Measurements from ENCODE around the gene CELF3. TPM values are rescaled to one million over a fixed set of nuclear protein-coding genes. Genes with fewer than 3 reads are reported as not detected.
"Not testable (repeated sequence)": the region's sequence is repeated elsewhere in the genome, so short reads cannot be mapped to it uniquely, and the experiment has no call there.

CELF3 gene
- total and polyA plus RNA-seq, 2 donors (not counting 1 experiment from before 2014, with no cell fraction given), result not detected

GRCh38 chr1:151684128-151684527 lies 32.5 kb downstream of the CELF3 start:
- Histone ChIP-seq H3K27ac (ENCODE audit: low read length in 2 of 2) (no peak overlapping the region), H3K4me3 (ENCODE audit: control extremely low read depth in 1 of 5, extremely low read depth in 1 of 5, insufficient read depth in 1 of 5, low read depth in 2 of 5, low read length in 4 of 5) (no peak overlapping the region), H3K36me3 (replicated peaks in 1 of 2; ENCODE audit: control extremely low read depth in 1 of 2, control insufficient read depth in 1 of 2, extremely low read depth in 1 of 2, insufficient read depth in 2 of 2, low read length in 1 of 2) (peaks cover 6 to 12% of the 10 kb centered on the region in 2 experiments), H3K79me2 (ENCODE audit: control insufficient read depth, insufficient read depth, low read length) (no peaks in the 10 kb centered on the region), H3K9me3 (ENCODE audit: control extremely low read depth in 1 of 3, control insufficient read depth in 2 of 3, insufficient read depth in 1 of 3, low read length in 2 of 3) (no peaks in the 10 kb centered on the region), H3K9ac (ENCODE audit: low read length) (no peak overlapping the region), H3K4me2 (replicated peaks; ENCODE audit: low read depth, low read length, poor library complexity, severe bottlenecking) (no peak overlapping the region), H4K20me1 (ENCODE audit: control insufficient read depth, insufficient read depth, low read length, poor library complexity, severe bottlenecking) (no peaks in the 10 kb centered on the region), H2AFZ (ENCODE audit: insufficient read depth, low read depth, low read length, poor library complexity, severe bottlenecking) (no peak overlapping the region), H3K27me3 (replicated peaks in 1 of 4; ENCODE audit: control extremely low read depth in 1 of 4, control insufficient read depth in 3 of 4, insufficient read depth in 4 of 4, low read length in 3 of 4) (no peaks in the 10 kb centered on the region), H3K4me1 (ENCODE audit: control insufficient read depth in 2 of 2, insufficient read depth in 2 of 2, low read length in 2 of 2) (no peaks in the 10 kb centered on the region)
- no peak overlapping the region for H3K4me3 Mint-ChIP-seq
- no peaks in the 10 kb centered on the region for H3K27me3 Mint-ChIP-seq
- no peaks in the 10 kb centered on the region for H3K9me3 Mint-ChIP-seq (ENCODE audit: insufficient read depth)
- WGBS (ENCODE audit: insufficient coverage), result no CpG with 5 or more reads among the region's 2 CpGs
- no peak for DNase-seq
- H3K27ac Mint-ChIP-seq, result no peak overlapping the region
- intact Hi-C loops (cut with micrococcal nuclease), result no loop called here
- no peak for ATAC-seq (ENCODE audit: low read depth)
- POLR2A ChIA-PET, result interaction anchor here (0.6 kb wide), 1 partner anchor 106 kb away, joined by 3 read pairs; no protein-coding TSS in a partner anchor
- H3K4me1 Mint-ChIP-seq, result no peaks in the 10 kb centered on the region
- TF ChIP-seq CTCF (IDR thresholded peaks at IDR 0.05) (no peak), EZH2 (IDR thresholded peaks at IDR 0.05; ENCODE audit: borderline replicate concordance, insufficient read depth, low read depth, low read length, poor library complexity, severe bottlenecking) (no peak)
- CTCF ChIA-PET, result no interaction called here

DNA sequence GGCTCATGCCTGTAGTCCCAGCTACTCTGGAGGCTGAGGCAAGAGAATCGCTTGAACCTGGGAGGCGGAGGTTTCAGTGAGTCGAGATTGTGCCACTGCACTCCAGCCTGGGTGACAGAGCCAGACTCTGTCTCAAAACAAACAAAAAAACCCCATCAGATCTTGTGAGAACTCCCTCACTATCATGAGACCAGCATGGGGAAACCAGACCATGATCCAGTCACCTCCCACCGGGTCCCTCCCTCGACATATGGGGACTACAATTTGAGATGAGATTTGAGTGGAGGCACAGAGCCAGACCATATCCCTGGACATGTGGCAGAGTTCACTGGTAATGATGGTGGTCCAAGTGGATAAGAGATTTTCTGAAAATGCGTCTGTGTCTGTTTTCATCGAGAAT lies 33.7 kb downstream of the CELF3 start:
- H3K27me3 ChIP-seq (replicated peaks in 1 of 4; ENCODE audit: control extremely low read depth in 1 of 4, control insufficient read depth in 3 of 4, insufficient read depth in 4 of 4, low read length in 3 of 4); H3K27me3 Mint-ChIP-seq; H3K4me2 ChIP-seq (replicated peaks; ENCODE audit: low read depth, low read length, poor library complexity, severe bottlenecking); H3K9me3 ChIP-seq (ENCODE audit: control extremely low read depth in 1 of 3, control insufficient read depth in 2 of 3, insufficient read depth in 1 of 3, low read length in 2 of 3); H3K9ac ChIP-seq (ENCODE audit: low read length); H3K4me1 Mint-ChIP-seq; H3K4me3 ChIP-seq (ENCODE audit: control extremely low read depth in 1 of 5, extremely low read depth in 1 of 5, insufficient read depth in 1 of 5, low read depth in 2 of 5, low read length in 4 of 5); H3K4me1 ChIP-seq (ENCODE audit: control insufficient read depth in 2 of 2, insufficient read depth in 2 of 2, low read length in 2 of 2); intact Hi-C loops (cut with micrococcal nuclease); POLR2A ChIA-PET; H4K20me1 ChIP-seq (ENCODE audit: control insufficient read depth, insufficient read depth, low read length, poor library complexity, severe bottlenecking); H3K27ac Mint-ChIP-seq; ATAC-seq (ENCODE audit: low read depth); DNase-seq; H3K4me3 Mint-ChIP-seq; H3K27ac ChIP-seq (ENCODE audit: low read length in 2 of 2); H3K79me2 ChIP-seq (ENCODE audit: control insufficient read depth, insufficient read depth, low read length); H3K9me3 Mint-ChIP-seq (ENCODE audit: insufficient read depth); H2AFZ ChIP-seq (ENCODE audit: insufficient read depth, low read depth, low read length, poor library complexity, severe bottlenecking): not testable (repeated sequence)
- 100% methylated on average over 3 of the region's 7 CpGs for WGBS (ENCODE audit: insufficient coverage)
- CTCF ChIA-PET, result interaction anchor here (0.7 kb wide), 1 partner anchor 620 kb away, joined by 3 read pairs; no protein-coding TSS in a partner anchor
- H3K36me3 ChIP-seq (replicated peaks in 1 of 2; ENCODE audit: control extremely low read depth in 1 of 2, control insufficient read depth in 1 of 2, extremely low read depth in 1 of 2, insufficient read depth in 2 of 2, low read length in 1 of 2), result peaks cover 11 to 12% of the 10 kb centered on the region in 2 experiments
